Measurements from ENCODE around the gene IL12RB2. TPM values are rescaled to one million over a fixed set of nuclear protein-coding genes. Genes with fewer than 3 reads are reported as not detected.

Gene IL12RB2
- total and polyA plus RNA-seq, 10 of the 15 experiments (the other 5 are each of a cell fraction or from before 2014, with no cell fraction given) = 0.15 to 1.1 (median 0.54) TPM; not detected in 1

- TF ChIP-seq, protein P1, sequence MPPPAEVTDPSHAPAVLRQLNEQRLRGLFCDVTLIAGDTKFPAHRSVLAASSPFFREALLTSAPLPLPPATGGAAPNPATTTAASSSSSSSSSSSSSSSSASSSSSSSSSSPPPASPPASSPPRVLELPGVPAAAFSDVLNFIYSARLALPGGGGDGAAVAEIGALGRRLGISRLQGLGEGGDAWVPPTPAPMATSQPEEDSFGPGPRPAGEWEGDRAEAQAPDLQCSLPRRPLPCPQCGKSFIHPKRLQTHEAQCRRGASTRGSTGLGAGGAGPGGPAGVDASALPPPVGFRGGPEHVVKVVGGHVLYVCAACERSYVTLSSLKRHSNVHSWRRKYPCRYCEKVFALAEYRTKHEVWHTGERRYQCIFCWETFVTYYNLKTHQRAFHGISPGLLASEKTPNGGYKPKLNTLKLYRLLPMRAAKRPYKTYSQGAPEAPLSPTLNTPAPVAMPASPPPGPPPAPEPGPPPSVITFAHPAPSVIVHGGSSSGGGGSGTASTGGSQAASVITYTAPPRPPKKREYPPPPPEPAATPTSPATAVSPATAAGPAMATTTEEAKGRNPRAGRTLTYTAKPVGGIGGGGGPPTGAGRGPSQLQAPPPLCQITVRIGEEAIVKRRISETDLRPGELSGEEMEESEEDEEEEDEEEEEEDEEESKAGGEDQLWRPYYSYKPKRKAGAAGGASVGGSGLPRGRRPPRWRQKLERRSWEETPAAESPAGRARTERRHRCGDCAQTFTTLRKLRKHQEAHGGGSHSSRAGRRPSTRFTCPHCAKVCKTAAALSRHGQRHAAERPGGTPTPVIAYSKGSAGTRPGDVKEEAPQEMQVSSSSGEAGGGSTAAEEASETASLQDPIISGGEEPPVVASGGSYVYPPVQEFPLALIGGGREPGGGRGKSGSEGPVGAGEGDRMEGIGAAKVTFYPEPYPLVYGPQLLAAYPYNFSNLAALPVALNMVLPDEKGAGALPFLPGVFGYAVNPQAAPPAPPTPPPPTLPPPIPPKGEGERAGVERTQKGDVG (CRISPR knock-in tag; IDR thresholded peaks at IDR 0.05) = no peak
- TF ChIP-seq ZNF592 (IDR thresholded peaks at IDR 0.05) (no peak), FOXK2 (IDR thresholded peaks at IDR 0.05) (no peak), KDM1A (IDR thresholded peaks at IDR 0.05; ENCODE audit: borderline replicate concordance) (no peak), ZNF207 (IDR thresholded peaks at IDR 0.05; ENCODE audit: borderline replicate concordance) (no peak), PBX3 (IDR thresholded peaks at IDR 0.05; ENCODE audit: insufficient replicate concordance, low read depth, low read length) (no peak), CTCF (IDR thresholded peaks at IDR 0.05 in 2 of 3, conservative IDR thresholded peaks at IDR 0.05 in 1 of 3; ENCODE audit: control insufficient read depth in 2 of 3, extremely low read depth in 1 of 3, insufficient read depth in 1 of 3, low read depth in 3 of 3, low read length in 3 of 3) (no peak)
- TF ChIP-seq, protein P2, sequence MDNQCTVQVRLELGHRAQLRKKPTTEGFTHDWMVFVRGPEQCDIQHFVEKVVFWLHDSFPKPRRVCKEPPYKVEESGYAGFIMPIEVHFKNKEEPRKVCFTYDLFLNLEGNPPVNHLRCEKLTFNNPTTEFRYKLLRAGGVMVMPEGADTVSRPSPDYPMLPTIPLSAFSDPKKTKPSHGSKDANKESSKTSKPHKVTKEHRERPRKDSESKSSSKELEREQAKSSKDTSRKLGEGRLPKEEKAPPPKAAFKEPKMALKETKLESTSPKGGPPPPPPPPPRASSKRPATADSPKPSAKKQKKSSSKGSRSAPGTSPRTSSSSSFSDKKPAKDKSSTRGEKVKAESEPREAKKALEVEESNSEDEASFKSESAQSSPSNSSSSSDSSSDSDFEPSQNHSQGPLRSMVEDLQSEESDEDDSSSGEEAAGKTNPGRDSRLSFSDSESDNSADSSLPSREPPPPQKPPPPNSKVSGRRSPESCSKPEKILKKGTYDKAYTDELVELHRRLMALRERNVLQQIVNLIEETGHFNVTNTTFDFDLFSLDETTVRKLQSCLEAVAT (IDR thresholded peaks at IDR 0.05) = no peak
Measured at GRCh38 chr1:67440339-67440738, 132.7 kb downstream of the IL12RB2 start (continued).
